HT-29 (cell line): Measurements from ENCODE around the gene PI4KA. TPM values are rescaled to one million over a fixed set of nuclear protein-coding genes. Genes with fewer than 3 reads are reported as not detected.

Experiments used
- DNase-seq: peaks from one replicate; pipeline ENCODE4 v3.0.0-alpha.2; 2015; ENCODE audit warnings: low spot score
- total RNA-seq: library from RNA; depleted of rRNA; stranded (reverse); fragments of >200 nt; shearing (Covaris generic); gene quantifications from 2 replicates; pipeline ENCODE4 v1.2.3, GENCODE V29; 2014

The PI4KA gene
- total RNA-seq, 1 experiment from 2014 or later, result 127 TPM

- no peak for DNase-seq
These were observed 64.6 kb downstream of the PI4KA start for GRCh38 chr22:20793748-20794649.

- no peak for DNase-seq
These were observed 65.5 kb downstream of the PI4KA start for GRCh38 chr22:20792966-20793728.

- no peak for DNase-seq
These were observed 66.2 kb downstream of the PI4KA start for GRCh38 chr22:20792221-20792965.

GRCh38 chr22:20788627-20789344 is 69.8 kb downstream of the PI4KA start:
- no peak for DNase-seq

- no peak for DNase-seq
These were observed 70.6 kb downstream of the PI4KA start for GRCh38 chr22:20787746-20788626.

- no peak for DNase-seq
These were observed 71.4 kb downstream of the PI4KA start for GRCh38 chr22:20787223-20787622.

GRCh38 chr22:20786536-20786979 is 72.1 kb downstream of the PI4KA start:
- DNase-seq, result no peak

- no peak for DNase-seq
These were observed 72.6 kb downstream of the PI4KA start for GRCh38 chr22:20786048-20786447.

- DNase-seq, result no peak
These were observed 73.2 kb downstream of the PI4KA start for GRCh38 chr22:20785415-20785814.

- DNase-seq, result peak; percentile 79
These were observed 74.5 kb downstream of the PI4KA start for GRCh38 chr22:20783844-20784723.

- DNase-seq, result no peak
These were observed 75.3 kb downstream of the PI4KA start for GRCh38 chr22:20783300-20783673.

- DNase-seq, result no peak
These were observed 75.9 kb downstream of the PI4KA start for GRCh38 chr22:20782596-20783299.

- no peak for DNase-seq
These were observed 76.5 kb downstream of the PI4KA start for GRCh38 chr22:20782083-20782482.

GRCh38 chr22:20781272-20781990 is 77.2 kb downstream of the PI4KA start:
- no peak for DNase-seq

- peak; percentile 41 for DNase-seq
These were observed 78.8 kb downstream of the PI4KA start for GRCh38 chr22:20779818-20780158.

- DNase-seq, result no peak
These were observed 79.4 kb downstream of the PI4KA start for GRCh38 chr22:20779014-20779817.
